ENCODE results near the gene TBC1D9.

DNA sequence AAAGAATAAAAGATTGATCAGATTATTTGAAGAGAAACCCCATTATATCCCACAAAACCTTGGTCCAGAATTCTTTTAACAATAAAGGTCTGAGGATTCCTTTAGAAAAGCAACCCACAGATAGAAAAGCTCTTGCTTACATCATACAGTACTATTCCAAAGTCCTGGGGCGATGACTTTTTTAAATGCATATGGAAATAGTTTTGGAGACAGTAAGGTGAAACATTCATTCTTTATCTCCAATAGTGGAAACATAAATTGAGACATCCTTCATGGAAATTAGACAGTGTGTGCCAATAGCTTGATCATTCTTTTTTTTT lies 101.7 kb downstream of the TBC1D9 start:
- TF ChIP-seq, protein P1, sequence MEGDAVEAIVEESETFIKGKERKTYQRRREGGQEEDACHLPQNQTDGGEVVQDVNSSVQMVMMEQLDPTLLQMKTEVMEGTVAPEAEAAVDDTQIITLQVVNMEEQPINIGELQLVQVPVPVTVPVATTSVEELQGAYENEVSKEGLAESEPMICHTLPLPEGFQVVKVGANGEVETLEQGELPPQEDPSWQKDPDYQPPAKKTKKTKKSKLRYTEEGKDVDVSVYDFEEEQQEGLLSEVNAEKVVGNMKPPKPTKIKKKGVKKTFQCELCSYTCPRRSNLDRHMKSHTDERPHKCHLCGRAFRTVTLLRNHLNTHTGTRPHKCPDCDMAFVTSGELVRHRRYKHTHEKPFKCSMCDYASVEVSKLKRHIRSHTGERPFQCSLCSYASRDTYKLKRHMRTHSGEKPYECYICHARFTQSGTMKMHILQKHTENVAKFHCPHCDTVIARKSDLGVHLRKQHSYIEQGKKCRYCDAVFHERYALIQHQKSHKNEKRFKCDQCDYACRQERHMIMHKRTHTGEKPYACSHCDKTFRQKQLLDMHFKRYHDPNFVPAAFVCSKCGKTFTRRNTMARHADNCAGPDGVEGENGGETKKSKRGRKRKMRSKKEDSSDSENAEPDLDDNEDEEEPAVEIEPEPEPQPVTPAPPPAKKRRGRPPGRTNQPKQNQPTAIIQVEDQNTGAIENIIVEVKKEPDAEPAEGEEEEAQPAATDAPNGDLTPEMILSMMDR (conservative IDR thresholded peaks at IDR 0.05): no peak
- no peak for TF ChIP-seq EZH2 (IDR thresholded peaks at IDR 0.05; ENCODE audit: low read depth)

Data from PC-9 (cell line).